ENCODE results near the gene CNGA3. TPM values are rescaled to one million over a fixed set of nuclear protein-coding genes. Genes with fewer than 3 reads are reported as not detected.
"Not testable (repeated sequence)": the region's sequence is repeated elsewhere in the genome, so short reads cannot be mapped to it uniquely, and the experiment has no call there.

CNGA3 gene
- total and polyA plus RNA-seq, 2 of the 4 experiments (the other 2 are of a cell fraction): under 0.01 TPM; not detected in 1

- BruUV-seq (replicated peaks); H2BK15ac ChIP-seq (ENCODE audit: low read depth, low read length); H2AK9ac ChIP-seq (replicated peaks; ENCODE audit: low read depth, low read length, poor library complexity); H3K4me3 ChIP-seq (ENCODE audit: insufficient read depth, low read depth, low read length); H4K20me1 ChIP-seq (ENCODE audit: insufficient read depth, low read length); H4K5ac ChIP-seq (ENCODE audit: low read depth, low read length); DNase-seq; H2BK20ac ChIP-seq (ENCODE audit: low read depth, low read length); POLR2A ChIA-PET (ENCODE audit: unreplicated experiment); H3K27ac ChIP-seq (ENCODE audit: insufficient read depth, low read length); H3K27me3 ChIP-seq (ENCODE audit: control insufficient read depth, insufficient read depth, low read length); H3K4me1 ChIP-seq (ENCODE audit: control insufficient read depth, insufficient read depth, low read length); ATAC-seq (ENCODE audit: low read depth); H3K18ac ChIP-seq (ENCODE audit: low read depth, low read length); H3K14ac ChIP-seq (replicated peaks; ENCODE audit: low read depth, low read length); H2BK120ac ChIP-seq (ENCODE audit: low read depth, low read length); H2AFZ ChIP-seq (replicated peaks; ENCODE audit: low read length, poor library complexity); H4K91ac ChIP-seq (ENCODE audit: insufficient read depth, low read depth, low read length); H3K23ac ChIP-seq (ENCODE audit: low read depth, low read length); H3K9me1 ChIP-seq (ENCODE audit: insufficient read depth, low read length); H3K4ac ChIP-seq (ENCODE audit: low read depth, low read length); in situ Hi-C loops (cut with MboI; ENCODE audit: low sequenced_read_pairs); H3K36me3 ChIP-seq (ENCODE audit: control insufficient read depth, insufficient read depth, low read length); CTCF ChIA-PET; H3K4me2 ChIP-seq (ENCODE audit: low read depth, low read length); dilution Hi-C loops (cut with HindIII; ENCODE audit: low sequenced_read_pairs, unreplicated experiment); H3K9me3 ChIP-seq (ENCODE audit: control insufficient read depth, insufficient read depth, low read length); H2AK5ac ChIP-seq (ENCODE audit: low read depth, low read length); H3K56ac ChIP-seq (ENCODE audit: extremely low read depth, insufficient read depth, low read length); H4K8ac ChIP-seq (ENCODE audit: low read depth in 2 of 2, low read length in 2 of 2); H2BK5ac ChIP-seq (ENCODE audit: low read depth, low read length, poor library complexity, severe bottlenecking); intact Hi-C loops (cut with micrococcal nuclease); H3K79me1 ChIP-seq (ENCODE audit: low read depth in 1 of 2, low read length in 2 of 2); H3K9ac ChIP-seq (ENCODE audit: low read depth, low read length): not testable (repeated sequence)
- 86% methylated on average over 1 of the region's 4 CpGs; no CpG with 5 or more reads in 1 of the 2 experiments for WGBS, 2 experiments (ENCODE audit: extremely low coverage in 2 of 2, insufficient read length in 1 of 2)
Observed at GRCh38 chr2:98435670-98436069, 89.4 kb downstream of the CNGA3 start.

All from IMR-90 (cell line).